NCI-H2081 (cell line): ENCODE measurements around the gene TTLL4.

Experiments used
- DNase-seq, 2 experiments: peaks; one replicate each; lab custom pipeline; 2025; lab: John Stamatoyannopoulos, UW

The TTLL4 gene

GRCh38 chr2:218785103-218785502 lies 74.5 kb downstream of the TTLL4 start:
- no peak for DNase-seq

DNA sequence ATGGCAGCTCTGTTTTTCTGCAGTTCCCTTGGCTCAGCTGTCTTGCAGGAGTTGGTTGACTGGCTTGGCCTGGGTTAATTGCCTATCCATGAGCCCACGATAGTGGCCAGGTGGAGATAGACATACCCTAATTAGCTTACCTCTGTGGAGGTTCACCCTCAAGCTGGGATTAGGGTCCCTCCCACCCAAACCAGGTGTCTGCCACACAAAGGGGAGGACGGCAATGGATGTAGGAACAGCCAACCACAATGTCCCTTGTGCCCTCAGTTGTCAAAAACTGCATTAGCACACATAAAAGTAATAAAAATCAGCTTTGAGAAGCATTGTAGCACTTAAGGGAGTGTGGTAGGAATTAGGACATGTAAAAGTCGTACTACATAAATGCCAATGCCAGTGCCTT lies 75.5 kb downstream of the TTLL4 start:
- DNase-seq, result no peak

DNA sequence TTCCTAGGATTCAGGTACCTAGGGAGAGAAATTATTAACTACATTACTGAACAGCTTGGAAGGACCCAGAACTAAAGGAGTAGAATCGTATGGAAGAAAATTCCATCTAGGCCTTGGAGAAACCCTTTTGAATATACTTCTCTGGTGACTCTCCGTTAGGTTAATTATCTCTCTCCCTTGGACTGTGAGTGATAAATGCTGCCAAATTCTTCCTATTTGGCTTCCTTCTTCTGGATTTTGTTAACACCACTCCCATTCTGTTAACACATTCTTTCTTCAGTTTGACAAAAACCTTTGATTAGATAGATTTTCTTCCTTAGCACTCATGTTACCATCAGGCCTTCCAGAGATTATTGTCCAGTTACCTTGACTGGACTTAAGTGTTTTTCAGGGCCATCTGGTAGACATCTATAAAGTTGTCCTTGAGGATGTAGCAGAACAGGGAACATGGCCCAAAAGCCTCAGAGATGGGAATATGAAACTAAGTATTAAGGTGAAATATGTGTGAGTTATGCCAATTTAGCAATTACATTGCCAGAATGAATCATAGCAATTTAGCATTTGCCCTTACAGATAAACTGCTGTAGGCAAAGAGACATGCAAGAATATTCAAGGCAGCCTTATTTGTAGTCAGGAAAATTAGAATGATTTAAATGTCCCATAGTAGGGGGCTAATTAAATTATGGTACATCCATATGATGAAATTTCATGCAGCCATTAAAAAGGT lies 78.1 kb downstream of the TTLL4 start:
- DNase-seq, result no peak

- no peak for DNase-seq
These were observed 81.8 kb downstream of the TTLL4 start for GRCh38 chr2:218792433-218792832.

DNA sequence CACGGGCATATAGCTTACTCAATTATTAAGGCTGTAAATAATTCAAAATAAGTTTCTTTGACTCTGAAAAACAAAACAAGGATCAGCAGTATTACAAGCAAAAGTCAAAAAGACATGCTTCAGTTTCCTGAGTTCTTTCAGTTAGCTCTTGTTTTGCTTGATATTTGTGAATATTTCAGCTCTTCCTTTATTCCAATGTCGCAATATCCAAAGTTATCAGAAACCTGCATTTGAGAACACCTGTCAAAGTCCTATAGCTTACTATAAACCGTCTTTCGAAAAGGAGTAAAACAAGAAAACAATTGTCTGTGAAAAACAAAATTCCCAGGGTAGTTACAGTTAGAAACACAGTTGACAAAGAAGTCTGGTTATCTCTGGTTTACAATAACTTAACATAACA lies 86.1 kb downstream of the TTLL4 start:
- no peak for DNase-seq

DNA sequence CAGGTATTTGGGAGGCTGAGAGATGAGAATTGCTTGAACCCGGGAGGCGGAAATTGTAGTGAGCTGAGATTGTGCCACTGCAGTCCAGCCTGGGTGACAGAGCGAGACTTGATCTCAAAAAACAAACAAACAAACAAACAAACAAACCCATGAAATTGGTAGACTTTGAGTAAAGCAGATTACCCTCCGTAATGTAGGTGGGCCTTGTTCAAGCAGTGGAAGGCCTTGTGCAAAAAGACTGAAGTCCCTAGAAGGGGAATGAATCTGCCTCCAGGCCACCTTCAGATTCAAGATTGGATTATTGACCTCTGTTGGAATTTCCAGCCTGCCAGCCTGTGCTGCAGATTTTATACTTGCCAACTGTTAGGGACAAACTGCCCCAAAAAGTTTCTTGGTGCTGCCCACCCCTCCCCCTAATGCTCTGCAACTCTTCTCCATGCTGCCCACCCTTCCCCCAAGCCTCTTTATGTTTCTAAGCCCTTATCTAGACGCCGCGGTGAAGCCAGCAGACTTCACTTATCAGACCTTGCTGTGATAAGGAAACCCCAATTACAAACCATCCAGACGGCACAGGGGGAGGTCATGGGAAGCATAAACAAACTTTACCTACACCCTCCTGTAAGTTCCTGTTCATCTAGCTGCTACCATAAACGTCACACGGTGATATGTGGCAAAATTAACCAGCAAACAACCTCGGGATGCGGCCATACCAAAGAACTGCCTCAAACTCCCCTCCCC lies 88.3 kb downstream of the TTLL4 start:
- no peak for DNase-seq

DNA sequence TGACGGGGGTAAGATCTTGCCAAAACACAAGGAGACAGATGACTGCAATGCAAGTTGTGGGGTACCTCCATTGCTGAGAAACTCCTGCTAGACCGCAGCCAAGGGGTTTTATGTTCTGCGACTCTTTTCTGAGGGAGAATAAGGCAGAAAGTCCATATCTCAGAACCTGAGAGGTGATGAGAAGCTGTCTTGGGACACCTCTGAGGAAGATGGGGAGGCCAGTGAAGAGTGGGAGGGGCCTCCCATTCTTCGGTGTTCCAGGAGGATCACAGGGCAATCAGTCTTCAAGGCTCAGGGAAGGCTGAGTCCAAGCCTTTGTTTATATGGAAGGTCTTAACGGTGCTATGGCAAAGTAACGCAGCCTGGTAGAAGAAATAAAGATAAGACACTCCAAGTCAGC lies 89.4 kb downstream of the TTLL4 start:
- DNase-seq, result no peak

- no peak for DNase-seq
These were observed 91.9 kb downstream of the TTLL4 start for GRCh38 chr2:218802386-218802994.

DNA sequence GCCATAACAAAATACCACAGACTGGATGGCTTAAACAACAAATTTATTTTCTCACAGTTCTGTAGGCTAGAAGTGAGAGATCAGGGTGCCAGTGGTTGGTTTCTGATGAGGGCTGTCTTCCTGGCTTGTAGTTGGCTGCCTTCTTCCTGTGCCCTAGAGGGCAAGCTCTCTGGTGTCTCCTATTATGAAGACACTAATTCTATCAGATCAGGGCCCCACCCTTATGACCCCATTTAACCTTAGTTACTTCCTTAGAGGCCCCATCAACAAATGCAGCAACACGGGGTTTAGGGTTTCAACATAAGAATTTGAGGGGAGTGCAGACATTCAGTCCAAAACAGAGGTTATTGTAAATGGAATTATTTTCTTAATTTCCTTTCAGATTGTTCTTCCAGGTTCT lies 94.2 kb downstream of the TTLL4 start:
- DNase-seq, result no peak
